WTC11 (cell line): ENCODE results near the gene ACMSD.

ENCODE experiments used
- ETV6 ChIP-seq: sonication (generic); formaldehyde crosslinking; IDR thresholded peaks from 2 replicates; pipeline ENCODE4 v1.8.1; 2022; ENCODE audit warnings: mild to moderate bottlenecking, missing genetic modification reagents
- JAZF1 ChIP-seq: fragments of 250-450 bp; sonication (Bioruptor Pico); IDR thresholded peaks from 2 replicates; pipeline ENCODE4 v1.9.0; 2021; ENCODE audit warnings: moderate library complexity, mild to moderate bottlenecking, inconsistent platforms
- PRDM15 ChIP-seq: sonication (generic); formaldehyde crosslinking; IDR thresholded peaks from 2 replicates; pipeline ENCODE4 v1.8.0; 2022; ENCODE audit warnings: missing genetic modification reagents
- TEAD4 ChIP-seq: sonication (generic); formaldehyde crosslinking; IDR thresholded peaks from 2 replicates; pipeline ENCODE4 v1.8.0; 2022; ENCODE audit warnings: mild to moderate bottlenecking, missing genetic modification reagents
- ZNF263 ChIP-seq: sonication (generic); formaldehyde crosslinking; IDR thresholded peaks from 2 replicates; pipeline ENCODE4 v1.8.1; 2022; ENCODE audit warnings: low read depth, mild to moderate bottlenecking, moderate library complexity, missing genetic modification reagents
- ZNF396 ChIP-seq: fragments of 250-450 bp; sonication (Bioruptor Pico); IDR thresholded peaks from 2 replicates; pipeline ENCODE4 v1.8.0; 2021; ENCODE audit warnings: mild to moderate bottlenecking, moderate library complexity, borderline replicate concordance
- TF ChIP-seq, protein P1 (sequence below): fragments of 200-600 bp; IDR thresholded peaks from 2 replicates; pipeline ENCODE4 v1.8.0; 2022; ENCODE audit warnings: antibody characterized with exemption

DNA sequence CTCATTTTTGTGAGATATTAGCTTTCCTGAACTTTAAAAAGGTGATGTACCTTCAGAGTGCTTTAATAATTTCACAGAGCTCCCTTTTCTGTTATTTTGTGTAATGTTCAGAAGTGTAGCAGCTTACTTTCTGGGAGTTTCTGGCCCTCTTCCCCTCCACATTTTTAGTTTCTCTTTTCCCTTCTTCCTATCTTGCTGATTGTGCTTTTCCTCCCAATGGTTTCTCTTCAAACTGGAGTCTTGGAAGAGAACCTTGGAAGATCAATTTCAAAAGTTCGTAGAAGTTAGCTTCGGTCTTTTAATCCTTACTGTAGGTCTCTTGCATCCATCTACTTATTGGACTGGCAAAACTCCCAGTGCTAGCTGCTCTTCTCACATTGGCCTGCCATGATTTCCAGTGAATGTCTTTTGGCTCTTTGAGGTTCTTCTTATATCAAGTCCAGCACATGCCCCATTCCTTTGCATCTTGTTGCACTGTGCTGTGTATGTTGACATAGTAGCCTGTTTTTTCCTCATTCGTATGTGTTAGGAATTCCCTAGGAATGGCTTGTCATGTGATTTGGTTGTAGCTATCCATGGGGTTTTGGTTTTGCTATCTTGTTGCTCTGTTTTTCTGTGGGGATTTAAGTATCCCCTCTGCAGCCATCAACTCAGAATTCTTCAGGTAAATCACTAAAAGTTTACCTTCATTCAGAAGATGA, 88.0 kb downstream of the ACMSD start:
- TF ChIP-seq, protein P1, sequence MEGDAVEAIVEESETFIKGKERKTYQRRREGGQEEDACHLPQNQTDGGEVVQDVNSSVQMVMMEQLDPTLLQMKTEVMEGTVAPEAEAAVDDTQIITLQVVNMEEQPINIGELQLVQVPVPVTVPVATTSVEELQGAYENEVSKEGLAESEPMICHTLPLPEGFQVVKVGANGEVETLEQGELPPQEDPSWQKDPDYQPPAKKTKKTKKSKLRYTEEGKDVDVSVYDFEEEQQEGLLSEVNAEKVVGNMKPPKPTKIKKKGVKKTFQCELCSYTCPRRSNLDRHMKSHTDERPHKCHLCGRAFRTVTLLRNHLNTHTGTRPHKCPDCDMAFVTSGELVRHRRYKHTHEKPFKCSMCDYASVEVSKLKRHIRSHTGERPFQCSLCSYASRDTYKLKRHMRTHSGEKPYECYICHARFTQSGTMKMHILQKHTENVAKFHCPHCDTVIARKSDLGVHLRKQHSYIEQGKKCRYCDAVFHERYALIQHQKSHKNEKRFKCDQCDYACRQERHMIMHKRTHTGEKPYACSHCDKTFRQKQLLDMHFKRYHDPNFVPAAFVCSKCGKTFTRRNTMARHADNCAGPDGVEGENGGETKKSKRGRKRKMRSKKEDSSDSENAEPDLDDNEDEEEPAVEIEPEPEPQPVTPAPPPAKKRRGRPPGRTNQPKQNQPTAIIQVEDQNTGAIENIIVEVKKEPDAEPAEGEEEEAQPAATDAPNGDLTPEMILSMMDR = no peak
- TF ChIP-seq TEAD4 (CRISPR knock-in tag) (no peak), ETV6 (CRISPR knock-in tag) (no peak), PRDM15 (CRISPR knock-in tag) (no peak), ZNF263 (CRISPR knock-in tag) (no peak), JAZF1 (CRISPR knock-in tag) (no peak), ZNF396 (CRISPR knock-in tag) (no peak)
